Pulmonary artery endothelial cell (primary cell): ENCODE results near the gene LYPD6. TPM values are rescaled to one million over a fixed set of nuclear protein-coding genes. Genes with fewer than 3 reads are reported as not detected.
"Not testable (repeated sequence)": the region's sequence is repeated elsewhere in the genome, so short reads cannot be mapped to it uniquely, and the experiment has no call there.

Experiments
- DNase-seq: peaks from one replicate; pipeline ENCODE4 v3.0.0-alpha.2; 2011; ENCODE audit warnings: low read depth, low spot score
- total RNA-seq: library from RNA; depleted of rRNA; stranded (reverse); fragments of >200 nt; gene quantifications from 2 replicates; pipeline ENCODE4 v1.2.3, GENCODE V29; 2014

Gene LYPD6
- 1.3 and 1.8 TPM in 2 replicates for total RNA-seq

- DNase-seq = no peak
Measured at GRCh38 chr2:149330127-149331022, at the start of gene LYPD6. Gene LYPD6 (plus strand): TSS chr2:149330587. CDS start chr2:149437709, 107,122 bp downstream.

- no peak for DNase-seq
Measured at GRCh38 chr2:149281441-149281840, 48.9 kb upstream of the LYPD6 start.

GRCh38 chr2:149290662-149291061 is 39.7 kb upstream of the LYPD6 start:
- DNase-seq = no peak

GRCh38 chr2:149291881-149292280 is 38.5 kb upstream of the LYPD6 start:
- no peak for DNase-seq

GRCh38 chr2:149296031-149296430 is 34.4 kb upstream of the LYPD6 start:
- no peak for DNase-seq

- DNase-seq = no peak
Measured at GRCh38 chr2:149307014-149307413, 23.4 kb upstream of the LYPD6 start.

GRCh38 chr2:149310349-149310748 is 20.0 kb upstream of the LYPD6 start:
- no peak for DNase-seq

- no peak for DNase-seq
Measured at GRCh38 chr2:149312039-149312438, 18.3 kb upstream of the LYPD6 start.

GRCh38 chr2:149313512-149313972 is 16.8 kb upstream of the LYPD6 start:
- no peak for DNase-seq

- no peak for DNase-seq
Measured at GRCh38 chr2:149314687-149315086, 15.7 kb upstream of the LYPD6 start.

- DNase-seq = no peak
Measured at GRCh38 chr2:149315461-149315860, 14.9 kb upstream of the LYPD6 start.

GRCh38 chr2:149318566-149318965 is 11.8 kb upstream of the LYPD6 start:
- not testable (repeated sequence) for DNase-seq

GRCh38 chr2:149320362-149320761 is 10.0 kb upstream of the LYPD6 start:
- no peak for DNase-seq

GRCh38 chr2:149329068-149329467 is 1.3 kb upstream of the LYPD6 start:
- DNase-seq = no peak

- DNase-seq = no peak
Measured at GRCh38 chr2:149329489-149330126, 779 bp upstream of the LYPD6 start.

GRCh38 chr2:149331023-149331400 is 625 bp downstream of the LYPD6 start:
- no peak for DNase-seq

GRCh38 chr2:149332364-149332763 is 2.0 kb downstream of the LYPD6 start:
- no peak for DNase-seq

GRCh38 chr2:149333636-149334035 is 3.2 kb downstream of the LYPD6 start:
- no peak for DNase-seq

GRCh38 chr2:149334156-149334555 is 3.8 kb downstream of the LYPD6 start:
- no peak for DNase-seq

GRCh38 chr2:149339324-149339723 is 8.9 kb downstream of the LYPD6 start:
- no peak for DNase-seq

- DNase-seq = no peak
Measured at GRCh38 chr2:149342509-149342908, 12.1 kb downstream of the LYPD6 start.

- no peak for DNase-seq
Measured at GRCh38 chr2:149344105-149344504, 13.7 kb downstream of the LYPD6 start.

- no peak for DNase-seq
Measured at GRCh38 chr2:149346272-149346671, 15.9 kb downstream of the LYPD6 start.
